ENCODE data around the gene LY6G6F.

- TF ChIP-seq CTCF (conservative IDR thresholded peaks at IDR 0.05; ENCODE audit: low read depth, low read length) (no peak), EZH2 (IDR thresholded peaks at IDR 0.05; ENCODE audit: borderline replicate concordance, low read depth, low read length, poor library complexity, severe bottlenecking) (no peak)
Measured at GRCh38 chr6:31736021-31736767, 29.5 kb downstream of the LY6G6F start, which contains the start of gene CLIC1.

All from A673 (cell line).